ENCODE measurements around the gene ULK2.
A peak's percentile ranks its signal among the peaks of the same experiment; 100 is the strongest.
"Not testable (repeated sequence)": the region's sequence is repeated elsewhere in the genome, so short reads cannot be mapped to it uniquely, and the experiment has no call there.

Gene ULK2

GRCh38 chr17:19860647-19861177 is 7.0 kb downstream of the ULK2 start:
- not testable (repeated sequence) for DNase-seq

GRCh38 chr17:19857640-19858039 is 10.1 kb downstream of the ULK2 start:
- DNase-seq = no peak

DNA sequence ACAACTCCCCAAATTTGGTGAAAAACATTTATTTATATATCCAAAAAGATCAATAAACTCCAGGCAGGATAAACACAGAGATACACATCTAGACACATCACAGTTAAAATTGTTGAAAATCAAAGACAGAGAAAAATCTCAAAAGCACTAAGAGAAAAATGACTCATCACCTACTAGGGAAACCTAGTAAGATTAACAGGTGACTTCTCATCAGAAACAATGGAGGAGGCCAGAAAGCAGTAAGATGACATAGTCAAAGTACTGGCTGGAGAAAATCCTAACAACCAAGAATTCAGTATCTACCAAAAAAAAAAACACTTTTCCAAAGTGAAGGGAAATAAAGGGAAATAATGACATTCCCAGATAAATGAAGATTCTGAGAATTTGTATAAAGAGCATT is 33.8 kb downstream of the ULK2 start:
- no peak for DNase-seq

DNA sequence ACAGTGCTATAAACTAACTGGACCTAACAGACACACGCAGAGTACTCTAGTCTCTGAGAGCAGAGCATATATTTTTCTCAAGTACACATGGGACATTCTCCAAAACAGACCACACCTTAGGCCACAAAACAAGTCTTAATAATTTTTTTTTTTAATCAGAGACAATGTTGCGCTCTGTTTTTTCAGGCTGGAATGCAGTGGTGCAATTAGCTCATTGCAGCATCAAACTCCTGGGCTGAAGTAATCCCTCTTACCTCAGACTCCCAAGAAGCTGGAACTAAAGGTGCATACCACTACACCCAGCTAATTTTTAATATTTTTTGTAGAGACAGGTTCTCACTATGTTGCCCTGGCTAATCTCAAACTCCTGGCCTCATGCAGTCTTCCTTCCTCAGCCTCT is 37.7 kb downstream of the ULK2 start:
- no peak for DNase-seq

- DNase-seq = peak; percentile 4
These were observed 55.3 kb downstream of the ULK2 start for GRCh38 chr17:19812407-19812806.

GRCh38 chr17:19805006-19805405 is 62.7 kb downstream of the ULK2 start:
- no peak for DNase-seq

DNA sequence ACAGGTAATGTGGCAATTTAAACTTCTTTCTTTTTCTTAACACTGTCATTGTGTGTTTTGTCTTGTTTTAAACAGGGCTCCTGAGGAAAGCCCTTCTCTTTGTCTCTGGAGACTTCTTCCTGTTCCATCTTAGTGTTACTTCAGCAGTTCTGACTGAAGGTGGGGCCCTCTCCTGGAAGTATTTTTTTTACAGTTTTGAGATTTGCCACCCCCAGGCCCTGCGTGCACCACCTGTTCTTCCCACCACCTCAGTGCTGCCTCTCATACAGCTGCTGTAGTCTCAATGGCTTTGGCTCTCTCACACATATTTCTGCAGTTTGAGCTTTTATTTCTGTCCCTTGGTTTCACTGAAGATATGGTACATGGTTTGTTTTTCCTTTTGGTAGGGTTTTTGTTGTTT is 67.2 kb downstream of the ULK2 start:
- peak; percentile 4 for DNase-seq

- DNase-seq = no peak
These were observed 67.9 kb downstream of the ULK2 start for GRCh38 chr17:19799796-19800195.

- no peak for DNase-seq
These were observed 71.3 kb downstream of the ULK2 start for GRCh38 chr17:19796457-19796856.

DNA sequence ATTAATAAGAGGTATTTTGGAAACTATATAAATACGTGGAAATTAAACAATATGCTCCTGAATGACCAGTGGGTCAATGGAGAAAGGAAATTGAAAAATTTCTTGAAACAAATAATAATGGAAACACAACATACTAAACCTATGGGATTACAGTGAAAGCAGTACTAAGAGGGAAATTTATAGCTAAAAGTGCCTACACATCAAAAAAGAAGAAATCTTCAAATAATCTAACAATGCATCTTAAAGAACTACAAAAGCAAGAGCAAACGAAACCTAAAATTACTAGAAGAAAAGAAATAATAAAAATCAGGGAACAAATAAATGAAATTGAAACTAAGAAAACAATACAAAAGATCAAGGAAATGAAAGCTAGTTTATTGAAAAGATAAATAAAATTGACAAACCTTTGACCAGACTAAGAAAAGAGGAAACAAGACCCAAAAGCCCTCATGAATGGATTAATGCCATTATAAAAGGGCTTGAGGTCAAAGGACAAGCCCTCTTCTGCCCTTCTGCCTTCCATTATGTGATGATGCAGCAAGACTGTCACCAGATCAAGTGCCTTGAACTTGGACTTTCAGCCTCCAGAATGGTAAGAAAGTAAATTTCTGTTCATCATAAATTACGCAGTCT is 75.7 kb downstream of the ULK2 start:
- DNase-seq = no peak

DNA sequence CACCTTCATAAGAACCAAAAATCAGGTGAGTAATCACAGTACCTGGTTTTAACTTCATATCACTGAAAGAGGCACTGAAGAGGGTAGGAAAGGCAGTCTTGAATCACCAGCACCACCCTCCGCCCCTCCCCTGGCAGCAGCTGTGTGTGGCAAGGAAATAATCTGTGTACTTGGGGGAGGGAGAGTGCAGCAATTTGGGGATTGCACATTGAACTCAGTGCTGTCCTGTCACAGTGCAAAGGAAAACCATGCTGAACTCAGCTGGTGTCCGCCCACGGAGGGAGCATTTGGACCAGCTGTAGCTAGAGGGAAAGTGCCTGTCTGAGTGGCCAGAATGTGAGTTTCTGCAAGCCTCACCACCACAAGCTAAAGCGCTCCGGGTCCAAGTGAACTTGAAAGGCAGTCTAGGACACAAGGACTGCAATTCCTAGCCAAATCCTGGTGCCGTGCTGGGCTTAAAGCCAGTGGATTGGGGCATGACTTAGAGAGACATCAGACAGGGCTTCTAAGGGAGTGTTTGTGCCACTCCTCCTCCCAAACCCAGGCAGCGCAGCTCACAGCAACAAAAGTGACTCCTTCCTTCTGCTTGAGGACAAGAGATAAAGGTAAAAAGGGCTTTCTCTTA is 79.9 kb downstream of the ULK2 start:
- no peak for DNase-seq

DNA sequence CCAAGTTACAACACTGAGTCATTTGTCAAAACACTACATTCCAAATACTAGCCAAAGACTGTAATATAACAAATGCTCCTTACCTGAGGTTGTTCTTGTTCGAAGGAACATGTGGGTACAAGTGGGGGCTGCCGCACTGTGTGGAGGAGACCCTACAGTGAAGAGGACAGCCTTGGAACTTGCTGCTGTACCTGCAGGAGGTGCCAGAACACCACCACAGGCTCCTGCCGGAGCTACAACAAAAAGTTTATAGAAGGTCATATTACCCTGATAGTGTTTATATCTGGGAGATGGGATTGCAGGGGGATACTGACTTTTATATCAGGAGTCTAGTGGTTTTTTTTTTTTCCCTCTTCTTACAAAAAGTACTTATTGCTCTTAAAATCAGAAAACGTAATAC is 81.9 kb downstream of the ULK2 start:
- no peak for DNase-seq

- no peak for DNase-seq
These were observed 86.0 kb downstream of the ULK2 start for GRCh38 chr17:19781488-19782458.

- DNase-seq = no peak
These were observed 86.9 kb downstream of the ULK2 start for GRCh38 chr17:19780846-19781245.

GRCh38 chr17:19773534-19773933 is 94.2 kb downstream of the ULK2 start:
- DNase-seq = no peak

DNA sequence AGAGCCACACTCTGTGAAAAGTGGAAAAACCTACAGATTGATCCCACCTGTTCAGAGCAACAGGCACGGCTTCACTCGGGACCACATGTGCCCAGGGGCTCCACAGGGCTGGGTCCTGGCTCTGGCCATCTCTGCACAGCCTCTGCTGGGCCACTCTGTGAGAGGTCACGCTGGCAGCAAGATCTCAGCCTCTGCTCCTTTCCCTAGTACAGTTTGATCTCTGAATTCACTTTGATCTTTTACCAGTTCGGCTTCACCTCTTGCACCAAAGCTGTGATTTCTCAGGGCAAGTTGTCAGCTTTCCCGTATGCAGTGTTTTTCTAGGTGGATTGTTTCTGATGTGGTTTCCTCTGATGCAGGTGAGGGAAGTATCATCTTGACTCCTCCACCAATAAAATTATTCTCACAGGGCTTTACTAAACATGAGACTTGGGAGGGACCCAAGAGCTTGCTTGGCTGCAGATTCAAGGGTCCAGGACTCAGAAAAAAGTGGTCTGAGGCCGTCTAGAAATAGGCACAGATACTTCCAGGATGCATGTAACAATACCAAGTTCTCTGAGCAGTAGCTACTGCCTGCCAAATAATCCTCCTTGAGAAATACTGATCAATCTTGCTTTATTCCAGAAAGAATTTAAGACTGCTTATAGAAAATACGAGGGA is 95.6 kb downstream of the ULK2 start:
- no peak for DNase-seq

GRCh38 chr17:19770985-19771735 is 96.6 kb downstream of the ULK2 start:
- DNase-seq = no peak

GRCh38 chr17:19769946-19770652 is 97.6 kb downstream of the ULK2 start:
- no peak for DNase-seq

- DNase-seq = no peak
These were observed 99.5 kb downstream of the ULK2 start for GRCh38 chr17:19768046-19768782.

DNA sequence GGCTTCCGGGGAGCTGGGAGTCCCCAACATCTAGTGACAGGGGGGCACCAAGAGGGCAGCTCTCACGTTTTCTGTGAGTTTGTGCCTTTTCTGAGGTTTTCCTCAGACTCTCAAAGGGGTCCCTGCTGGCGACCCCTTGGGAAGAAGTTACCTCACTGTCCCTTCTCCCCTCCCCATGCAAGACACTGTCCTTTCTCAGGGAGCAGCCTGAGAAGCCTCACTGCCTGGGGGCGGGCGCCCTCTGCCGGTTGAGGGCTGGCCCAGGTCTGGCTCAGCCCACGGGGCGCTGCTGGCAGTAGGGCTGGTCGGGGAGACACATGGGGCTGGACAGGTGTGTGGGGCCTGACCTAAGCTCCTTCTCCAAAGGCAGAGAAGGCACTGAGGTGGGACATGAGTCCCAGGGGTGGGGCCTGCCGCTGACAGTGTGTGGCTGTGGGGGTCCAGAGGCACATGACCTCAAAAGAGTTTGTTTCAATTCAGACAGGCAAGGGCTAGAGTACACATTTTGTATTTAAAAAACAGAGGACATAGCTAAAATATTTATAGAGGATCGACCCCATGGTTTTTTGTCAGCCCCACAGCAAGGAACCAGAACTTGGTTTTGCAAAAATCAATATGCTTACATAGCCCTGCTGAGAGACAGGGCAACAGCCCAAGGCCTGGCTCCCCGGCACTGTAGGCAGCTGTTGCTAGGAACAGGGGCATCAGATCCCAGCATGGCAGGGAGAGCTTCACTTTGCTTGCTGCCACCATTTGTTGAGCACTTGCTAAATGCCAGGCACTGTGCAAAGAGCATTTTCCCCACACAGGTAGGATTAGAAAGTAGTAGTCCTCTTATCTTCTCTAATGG is 101.1 kb downstream of the ULK2 start:
- peak; percentile 52 for DNase-seq
